GM19238 (cell line): Measurements from ENCODE around the gene TMEM232.
"Not testable (repeated sequence)": the region's sequence is repeated elsewhere in the genome, so short reads cannot be mapped to it uniquely, and the experiment has no call there.

Experiments
- DNase-seq: peaks from one replicate; pipeline ENCODE4 v3.0.0; 2011; ENCODE audit warnings: low spot score; ENCODE audit not compliant: insufficient read length

TMEM232 gene

DNA sequence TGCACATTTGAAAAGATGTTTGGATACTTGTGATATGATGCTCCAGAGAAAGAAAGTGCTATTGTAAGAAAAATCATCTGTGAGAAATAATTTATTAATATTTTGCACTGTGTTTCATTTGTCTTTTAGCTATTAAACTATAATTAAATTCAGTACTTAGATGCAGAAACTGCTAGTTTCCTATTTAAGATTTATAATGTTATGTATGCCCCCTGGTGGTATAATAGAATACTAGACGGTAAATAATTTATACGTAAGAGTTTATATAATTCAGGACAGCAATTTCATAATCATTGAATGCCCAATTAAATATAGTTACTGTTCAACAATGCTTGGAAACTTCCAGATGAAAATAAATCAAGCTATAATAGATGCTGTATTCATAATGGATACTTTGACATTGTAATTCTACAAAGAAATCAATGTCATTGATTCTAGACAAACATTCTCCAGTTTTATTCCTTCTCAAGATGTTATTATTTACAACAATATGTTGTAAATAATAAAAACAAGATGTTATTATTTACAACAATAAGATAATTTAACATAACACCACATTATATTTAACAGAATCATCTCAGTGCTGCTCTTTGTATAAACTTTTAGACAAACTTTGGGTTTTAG lies 101.0 kb downstream of the TMEM232 start:
- no peak for DNase-seq

DNA sequence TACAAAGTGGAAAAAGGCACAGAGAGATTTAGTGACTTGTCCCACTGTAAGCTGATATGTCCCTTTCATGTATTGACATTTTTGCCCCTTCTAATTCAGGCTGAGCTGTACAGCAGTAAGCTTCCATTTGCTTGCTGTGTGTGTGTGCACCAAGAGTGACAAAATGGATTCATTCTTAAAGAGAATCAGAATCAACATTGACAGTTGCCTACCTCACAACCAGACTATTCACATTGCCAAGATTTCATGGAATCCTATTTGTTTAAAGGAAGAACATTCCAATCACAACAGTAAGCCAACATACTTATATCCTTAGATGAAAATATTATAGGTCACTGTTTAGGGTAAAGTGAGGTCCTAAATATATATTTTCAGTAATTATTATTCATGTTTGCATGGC lies 102.6 kb downstream of the TMEM232 start:
- no peak for DNase-seq

DNA sequence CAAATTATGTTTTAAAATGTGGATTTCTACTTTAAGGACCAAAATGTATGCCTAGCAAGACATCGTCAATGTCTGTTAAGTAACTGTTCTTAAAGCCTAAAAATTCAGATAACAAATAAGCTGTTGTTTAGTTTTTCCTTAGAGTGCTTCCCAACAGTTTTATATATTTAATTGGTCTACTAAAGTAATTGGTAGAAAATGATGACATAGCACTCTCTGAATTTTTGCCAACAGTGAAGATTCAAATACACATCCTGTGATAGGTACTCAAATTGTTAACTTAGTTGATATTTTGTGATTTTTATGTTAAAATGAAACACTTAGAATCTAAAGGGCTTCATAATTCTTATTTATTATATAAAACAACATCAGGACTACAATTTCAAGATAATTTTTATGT lies 107.5 kb downstream of the TMEM232 start:
- no peak for DNase-seq

DNA sequence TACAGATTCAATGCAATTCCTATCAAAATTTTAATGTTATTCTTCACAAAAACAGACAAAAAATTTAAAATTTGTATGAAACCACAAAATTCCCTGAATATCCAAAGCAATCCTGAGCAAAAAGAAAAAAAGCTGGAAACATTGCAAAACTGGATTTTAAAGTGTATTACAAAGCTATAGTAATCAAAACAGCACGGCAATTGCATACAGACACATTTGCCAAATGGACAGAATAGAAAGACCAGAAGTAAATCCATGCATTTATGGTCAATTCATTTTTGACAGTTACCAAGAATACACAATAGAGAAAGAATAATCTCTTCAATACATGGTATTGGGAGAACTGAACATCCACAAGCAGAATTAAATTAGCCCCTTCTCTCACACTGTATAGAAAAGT lies 110.5 kb downstream of the TMEM232 start:
- no peak for DNase-seq

DNA sequence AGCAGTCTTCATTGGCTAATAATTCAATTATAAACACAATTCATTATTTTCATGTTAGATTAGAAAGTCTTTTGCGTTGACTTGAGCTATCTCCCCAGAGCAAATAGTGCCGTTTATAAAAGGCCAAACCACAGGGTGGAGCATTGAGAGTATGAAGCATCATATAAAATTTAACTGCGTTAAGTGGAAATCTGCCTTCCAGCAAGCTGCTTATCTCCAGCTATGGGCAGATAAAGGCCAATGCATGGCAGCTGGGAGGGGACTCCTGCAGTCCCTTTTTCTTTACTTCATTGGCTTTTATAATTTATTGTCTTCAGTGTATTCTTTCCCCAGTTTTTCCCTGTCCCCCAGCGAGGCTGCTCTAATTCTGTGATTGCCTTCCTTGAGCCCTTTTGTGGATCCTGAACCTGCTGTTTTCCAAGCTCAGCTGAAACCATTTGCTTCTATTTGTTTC lies 113.7 kb downstream of the TMEM232 start:
- DNase-seq = no peak

DNA sequence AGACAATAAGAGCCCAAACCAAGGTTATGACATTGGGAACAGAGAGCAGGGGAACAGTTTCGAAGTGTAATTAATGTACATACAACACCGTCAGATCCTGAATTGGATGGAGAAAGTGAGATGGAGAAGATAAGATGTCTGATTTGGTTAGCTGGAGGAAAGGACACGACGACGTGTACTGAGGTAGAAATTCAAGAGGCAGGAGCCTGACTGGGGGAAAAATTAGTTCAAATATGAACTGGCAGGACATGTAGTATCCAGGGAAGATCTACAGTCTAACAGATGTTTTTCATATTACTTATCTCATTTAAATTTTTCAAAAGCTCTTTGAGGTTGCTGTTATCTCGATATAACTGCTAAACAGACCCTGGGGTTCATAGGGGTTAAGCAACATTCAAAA lies 114.7 kb downstream of the TMEM232 start:
- no peak for DNase-seq

DNA sequence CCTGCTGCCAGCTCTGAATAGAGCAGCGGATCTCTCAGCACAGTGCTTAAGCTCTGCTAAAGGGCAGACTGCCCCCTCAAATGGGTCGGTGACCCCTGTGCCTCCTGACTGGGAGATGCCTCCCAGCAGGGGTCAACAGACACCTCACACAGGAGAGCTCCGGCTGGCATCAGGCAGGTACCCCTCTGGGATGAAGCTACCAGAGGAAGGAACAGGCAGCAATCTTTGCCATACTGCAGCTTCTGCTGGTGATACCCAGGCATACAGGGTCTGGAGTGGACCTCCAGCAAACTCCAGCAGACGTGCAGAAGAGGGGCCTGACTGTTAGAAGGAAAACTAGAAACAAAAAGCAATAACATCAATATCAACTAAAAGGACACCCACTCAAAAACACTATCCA lies 131.6 kb downstream of the TMEM232 start:
- no peak for DNase-seq

DNA sequence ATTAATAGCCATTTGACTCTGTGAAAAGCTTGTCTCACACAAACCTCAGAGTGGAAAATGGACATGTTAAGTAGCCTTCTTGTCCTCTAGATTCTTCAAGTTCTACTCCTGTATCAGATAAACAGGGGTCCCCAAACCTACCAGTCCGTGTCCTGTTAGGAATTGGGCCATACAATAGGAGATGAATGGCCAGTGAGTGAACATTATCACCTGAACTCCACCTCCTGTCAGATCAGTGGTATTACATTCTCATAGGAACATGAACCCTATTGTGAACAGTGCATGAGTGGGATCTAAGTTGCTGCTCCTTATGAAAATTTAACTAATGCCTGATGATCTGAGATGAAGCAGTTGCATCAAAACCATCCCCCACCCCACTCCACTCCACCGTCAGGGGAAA lies 136.3 kb downstream of the TMEM232 start:
- no peak for DNase-seq

DNA sequence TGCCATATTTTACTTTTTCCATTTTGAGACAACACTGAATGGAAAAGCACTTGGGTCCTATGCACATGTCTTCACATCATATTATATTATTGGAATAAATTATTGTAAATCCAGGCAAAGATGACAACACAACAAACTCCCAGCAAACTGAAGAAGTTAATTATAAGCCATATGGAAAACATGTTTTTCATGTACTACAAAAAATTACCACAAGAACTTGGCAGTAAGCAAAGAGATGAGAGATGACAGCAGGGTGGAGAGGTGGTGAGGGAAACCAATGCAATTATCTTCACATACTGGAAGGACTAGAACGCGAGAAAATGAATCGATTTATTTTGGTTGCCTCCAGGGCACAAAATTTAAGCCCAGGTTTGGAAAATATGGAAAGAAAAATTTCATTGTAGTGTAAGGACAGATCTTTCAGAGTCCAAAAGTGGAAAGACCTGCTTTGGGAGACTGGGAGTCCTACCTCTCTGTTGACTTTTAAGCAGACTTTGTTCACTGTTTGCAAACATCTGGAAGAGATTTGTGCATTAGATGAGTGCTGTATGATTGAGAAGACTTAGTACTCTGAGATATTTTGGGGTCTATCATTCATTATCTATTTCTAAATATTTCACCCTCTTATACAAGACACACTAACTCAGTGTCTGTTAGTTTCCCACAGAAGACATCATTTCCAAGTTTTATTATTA lies 138.0 kb downstream of the TMEM232 start:
- DNase-seq = no peak

DNA sequence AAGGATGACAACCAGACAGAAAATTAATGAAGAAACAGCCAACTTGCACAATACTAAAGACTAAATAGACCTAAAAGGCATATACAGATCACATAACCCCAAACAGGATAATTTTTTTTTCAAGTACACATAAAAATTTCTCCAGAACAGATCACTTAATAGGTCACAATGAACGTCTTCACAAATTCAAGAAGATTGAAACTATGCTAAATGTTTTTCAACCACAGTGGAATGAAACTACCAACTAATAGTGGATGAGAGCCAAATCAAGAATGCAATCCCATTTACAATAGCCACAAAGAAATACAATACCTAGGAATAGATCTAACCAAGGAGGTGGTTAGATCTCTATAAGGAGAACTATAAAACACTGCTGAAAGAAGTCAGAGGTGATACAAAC lies 145.8 kb downstream of the TMEM232 start:
- no peak for DNase-seq

DNA sequence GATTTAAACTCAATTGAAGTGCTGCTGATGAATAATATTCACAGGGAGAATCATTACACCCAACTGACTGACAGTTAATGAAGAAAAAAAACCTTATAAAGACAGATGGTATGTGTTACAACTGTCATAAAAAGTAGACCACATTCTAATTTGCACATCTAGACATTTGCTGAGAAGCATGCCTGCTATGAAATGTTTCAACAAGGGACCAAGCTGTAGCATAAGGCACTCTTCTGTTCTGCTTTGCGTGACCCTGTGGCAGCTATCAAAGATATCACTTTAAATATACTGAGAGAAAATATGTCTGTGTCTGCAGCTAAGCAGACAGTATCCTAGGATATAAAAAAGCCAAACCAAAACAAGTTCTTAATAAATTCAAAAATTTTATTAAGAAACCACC lies 153.7 kb downstream of the TMEM232 start:
- DNase-seq = no peak

DNA sequence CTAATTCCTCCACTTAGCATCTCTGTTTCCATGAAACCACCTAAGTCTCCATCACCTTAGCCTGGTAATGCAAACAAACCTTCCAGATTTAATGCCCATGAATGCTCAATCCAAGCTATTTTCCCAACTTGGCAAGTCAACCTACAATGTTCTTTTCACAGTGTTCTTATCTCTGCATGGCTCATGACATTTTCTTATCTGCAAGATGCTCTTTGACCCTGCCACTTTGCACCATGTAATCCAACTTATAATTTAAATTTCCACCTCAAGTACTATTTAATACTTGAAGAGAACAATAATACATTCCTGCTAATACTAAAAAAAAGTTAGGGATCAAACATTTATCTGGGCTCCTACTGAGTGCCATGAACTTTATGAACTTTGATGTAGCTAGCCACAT lies 164.3 kb downstream of the TMEM232 start:
- DNase-seq = no peak

DNA sequence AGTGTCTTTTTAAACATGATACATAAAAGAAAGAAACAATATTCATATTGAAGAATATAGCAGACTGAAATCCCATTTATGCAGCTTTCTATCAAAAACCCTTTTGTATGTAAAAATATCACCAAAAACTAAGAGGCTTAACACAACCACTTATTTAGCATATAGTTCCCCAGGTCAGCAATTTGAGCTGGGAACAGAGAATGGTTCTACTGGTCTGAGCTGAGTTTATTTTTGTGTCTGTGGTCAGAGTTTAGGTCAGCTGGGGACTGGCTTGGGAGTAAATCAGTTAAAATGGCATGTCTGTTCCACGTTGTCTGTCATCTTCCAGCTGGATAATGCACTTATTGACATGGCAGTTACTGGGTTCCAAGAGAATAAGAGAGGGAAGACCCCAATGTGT lies 165.0 kb downstream of the TMEM232 start:
- no peak for DNase-seq

DNA sequence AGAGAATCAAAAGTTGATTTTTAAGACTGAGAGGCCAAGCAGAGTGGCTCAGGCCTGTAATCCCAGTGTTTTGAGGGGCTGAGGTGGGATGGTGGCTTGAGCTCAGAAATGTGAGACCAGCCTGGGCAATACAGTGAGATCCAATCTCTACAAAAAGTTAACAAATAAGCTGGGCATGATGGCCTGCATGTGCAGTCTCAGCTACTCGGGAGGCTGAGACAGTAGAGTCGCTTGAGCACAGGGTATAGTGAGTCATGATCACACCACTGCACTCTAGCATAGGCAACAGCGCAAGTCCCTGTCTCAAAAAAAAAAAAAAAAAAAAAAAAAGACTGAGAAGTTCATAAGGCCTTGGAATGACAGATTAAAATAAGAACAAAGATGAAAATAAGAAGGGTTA lies 177.2 kb downstream of the TMEM232 start:
- DNase-seq = no peak

DNA sequence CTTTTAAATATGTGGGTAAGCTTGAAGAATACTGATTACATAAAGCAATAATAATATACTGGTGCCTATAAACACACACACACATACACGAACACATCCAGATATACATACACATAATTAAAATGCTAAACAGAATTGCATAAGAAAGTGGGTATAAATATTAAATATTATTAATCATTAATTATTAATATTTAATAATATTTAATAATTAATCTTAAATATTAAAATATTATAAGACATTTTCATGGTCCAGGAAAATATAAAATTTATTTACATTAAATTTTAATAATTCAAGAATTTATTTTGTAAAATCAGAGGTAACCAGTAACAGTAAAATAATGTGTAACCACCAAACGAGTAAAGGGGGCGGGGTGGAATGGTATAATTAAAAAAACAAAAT lies 178.3 kb downstream of the TMEM232 start:
- no peak for DNase-seq

DNA sequence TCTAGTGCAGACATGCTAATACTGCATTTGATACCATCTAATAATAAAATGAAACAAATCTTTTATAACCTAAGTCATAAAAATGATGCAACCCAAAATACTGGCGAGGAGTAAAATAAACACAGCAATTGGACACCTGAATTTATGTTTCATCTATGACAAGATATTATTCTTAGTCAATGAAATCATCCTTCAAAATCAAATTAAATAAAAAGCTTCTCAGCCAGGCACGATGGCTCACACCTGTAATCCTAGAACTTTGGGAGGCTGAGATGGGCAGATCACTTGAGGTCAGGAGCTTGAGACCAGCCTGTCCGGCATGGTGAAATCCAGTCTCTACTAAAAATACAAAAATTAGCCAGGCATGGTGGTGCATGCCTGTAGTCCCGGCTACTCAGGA lies 179.0 kb downstream of the TMEM232 start:
- no peak for DNase-seq

DNA sequence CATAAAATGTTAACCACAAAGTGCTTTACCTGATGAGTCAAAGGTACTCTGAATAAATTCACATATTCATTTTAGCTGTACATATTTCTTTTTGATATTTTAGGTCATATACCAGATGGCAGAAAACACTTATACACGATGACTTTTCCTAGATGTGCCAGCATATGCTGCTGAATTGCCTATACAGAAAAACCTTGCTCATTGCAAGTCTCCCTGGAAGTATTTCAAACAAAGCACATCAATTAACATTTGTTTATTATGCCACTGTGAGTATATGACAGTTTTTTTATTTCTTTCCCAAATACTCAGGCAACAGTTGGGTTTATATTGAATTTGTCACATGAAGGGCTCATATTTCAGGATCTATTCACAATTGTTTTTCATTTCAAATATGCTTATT lies 180.8 kb downstream of the TMEM232 start:
- DNase-seq = no peak

DNA sequence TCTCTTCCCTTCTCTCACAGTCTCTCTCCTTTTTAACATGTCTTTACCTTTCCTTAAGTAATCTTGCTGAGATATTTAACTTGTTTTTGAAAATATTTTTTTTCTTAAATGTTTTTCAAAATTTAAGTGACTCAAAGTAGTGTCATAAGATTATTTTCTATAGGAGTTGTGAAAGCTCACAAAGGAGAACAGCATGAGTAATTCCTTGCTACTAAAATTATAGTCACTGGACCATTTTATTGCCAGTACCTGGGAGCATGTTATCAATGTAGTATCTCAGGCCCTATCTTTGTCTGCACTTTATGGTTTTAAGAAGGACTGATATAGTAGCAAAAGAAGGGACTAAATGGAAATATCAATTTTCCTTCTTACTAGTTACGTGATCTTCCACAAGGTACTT lies 181.9 kb downstream of the TMEM232 start:
- no peak for DNase-seq

DNA sequence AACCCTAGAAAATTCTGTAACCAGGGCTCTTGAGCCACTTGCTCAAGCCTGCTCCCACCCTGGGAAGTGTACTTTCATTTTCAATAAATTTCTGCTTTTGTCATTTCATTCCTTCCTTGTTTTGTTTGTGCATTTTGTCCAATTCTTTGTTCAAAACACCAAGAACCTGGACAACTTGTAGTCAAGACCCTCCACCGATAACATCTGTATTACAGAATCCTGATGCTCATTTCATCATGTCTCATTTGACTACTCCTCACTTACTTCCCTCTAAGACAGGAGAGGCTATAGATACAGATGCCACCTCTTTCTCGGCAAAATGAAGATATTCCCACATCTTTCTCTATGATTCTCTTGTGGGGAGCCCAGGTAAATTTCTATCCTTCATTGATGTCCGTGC lies 183.5 kb downstream of the TMEM232 start:
- DNase-seq = no peak

DNA sequence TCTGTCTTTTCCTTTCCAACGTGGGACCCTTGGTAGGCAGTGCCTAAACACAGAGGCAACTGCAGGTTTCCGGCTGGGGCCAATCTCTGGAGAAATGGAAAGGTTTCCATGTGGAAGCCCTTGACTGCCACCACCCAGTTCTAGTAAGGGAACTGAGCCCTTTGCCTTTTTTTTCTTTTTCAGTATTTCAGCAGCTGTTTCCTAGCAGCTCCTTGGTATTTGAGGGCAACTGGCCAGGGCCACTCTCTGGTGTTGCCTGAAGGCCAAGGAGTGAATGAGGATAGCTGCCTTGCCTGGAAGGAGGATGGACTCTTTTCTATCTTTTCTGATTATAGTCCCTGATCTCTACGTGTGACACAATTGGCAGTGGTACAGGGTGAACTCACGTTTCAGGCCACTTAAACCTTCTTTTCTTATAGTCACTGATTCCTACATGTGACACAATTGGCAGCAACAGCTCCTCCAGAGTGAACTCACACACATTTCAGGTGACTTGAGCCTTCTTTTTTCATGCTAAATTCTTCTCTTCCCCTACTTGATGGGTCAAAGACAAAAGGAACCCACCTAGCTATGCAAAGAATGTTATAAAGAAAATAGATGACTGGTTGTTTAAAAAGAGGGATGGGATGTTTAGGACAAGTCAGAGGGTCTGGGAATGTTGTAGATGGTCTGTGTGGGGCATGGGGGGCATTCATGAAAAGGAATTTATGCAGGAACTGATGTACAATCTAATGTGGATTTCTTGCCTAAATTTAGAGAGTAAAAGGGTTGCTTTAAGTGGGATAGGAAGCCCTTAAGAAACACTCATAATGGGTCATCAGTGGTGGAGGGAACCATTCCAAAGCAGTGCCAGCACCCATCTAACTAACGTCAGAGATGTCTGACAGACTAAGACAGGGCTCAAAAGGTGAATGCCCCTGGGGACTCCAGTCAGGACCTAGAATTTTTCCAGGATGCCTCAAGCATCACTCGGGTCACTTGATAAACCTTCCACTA lies 190.1 kb downstream of the TMEM232 start:
- DNase-seq = no peak

DNA sequence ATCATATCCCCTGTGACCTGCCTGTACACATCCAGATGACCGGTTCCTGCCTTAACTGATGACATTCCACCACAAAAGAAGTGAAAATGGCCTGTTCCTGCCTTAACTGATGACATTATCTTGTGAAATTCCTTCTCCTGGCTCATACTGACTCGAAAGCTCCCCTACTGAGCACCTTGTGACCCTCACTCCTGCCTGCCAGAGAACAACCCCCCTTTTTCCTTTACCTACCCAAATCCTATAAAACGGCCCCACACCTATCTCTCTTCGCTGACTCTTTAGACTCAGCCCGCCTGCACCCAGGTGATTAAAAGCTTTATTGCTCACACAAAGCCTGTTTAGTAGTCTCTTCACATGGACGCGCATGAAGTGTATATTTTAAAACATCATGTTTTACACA lies 191.3 kb downstream of the TMEM232 start:
- not testable (repeated sequence) for DNase-seq

DNA sequence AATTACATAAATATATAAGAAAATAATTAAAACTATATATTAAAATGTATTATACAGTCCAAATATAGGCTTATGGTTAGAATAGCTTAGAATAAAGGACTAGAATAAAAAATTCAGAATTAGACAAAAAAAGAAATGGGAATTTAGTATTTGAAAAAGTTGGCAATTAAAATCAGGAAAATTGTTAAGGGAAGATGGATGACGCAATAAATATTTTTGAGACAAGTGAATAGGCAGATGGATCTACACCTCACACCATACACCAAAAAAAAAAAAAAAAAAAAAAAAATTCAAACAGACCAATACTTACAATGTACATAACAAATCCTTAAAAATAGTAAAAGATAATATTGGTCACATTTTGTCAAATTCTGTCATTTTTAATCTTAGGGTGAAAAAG lies 200.7 kb downstream of the TMEM232 start:
- DNase-seq = no peak
